Right lobe of liver (tissue), 6 donors: ENCODE measurements around the gene ZFAND2B. TPM values are rescaled to one million over a fixed set of nuclear protein-coding genes. Genes with fewer than 3 reads are reported as not detected.

Source experiments
- ATAC-seq, 4 donors: fragments of 200-7000 bp; cut with Tn5 transposase; one replicate each; pipeline ENCODE4 v1.9.1; 2020; ENCODE audit warnings: mild to moderate bottlenecking in 4 of 4, moderate library complexity in 4 of 4
- DNase-seq, 3 donors: peaks; one replicate each; pipeline ENCODE4 v3.0.0-alpha.2; 2020
- H3K27ac ChIP-seq, 3 donors: fragments of 200-600 bp; one replicate each; pipeline ENCODE4 v1.8.0; 2022
- H3K27me3 ChIP-seq, 2 donors: fragments of 200-600 bp; one replicate each; pipeline ENCODE4 v1.8.0; 2022
- H3K36me3 ChIP-seq, 4 donors: fragments of 200-600 bp; sonication (generic) in 1 of 4; one replicate each; pipeline versions ENCODE4 v1.5.1 to v1.8.0; 2017 to 2022; ENCODE audit warnings: control low read depth in 1 of 4
- H3K4me1 ChIP-seq, 4 donors: fragments of 200-600 bp; sonication (generic) in 1 of 4; one replicate each; pipeline versions ENCODE4 v1.5.1 to v1.8.0; 2017 to 2022; ENCODE audit warnings: control low read depth in 1 of 4
- H3K4me3 ChIP-seq, 3 donors: fragments of 200-600 bp; one replicate each; pipeline ENCODE4 v1.8.0; 2022
- H3K9me3 ChIP-seq, 4 donors: fragments of 200-600 bp; sonication (generic) in 1 of 4; one replicate each; pipeline versions ENCODE4 v1.5.1 to v1.8.0; 2017 to 2022; ENCODE audit warnings: control low read depth in 1 of 4
- POLR2A ChIP-seq: fragments of 450-650 bp; IDR thresholded peaks from one replicate; pipeline ENCODE4 v1.6.1; 2017; ENCODE audit warnings: antibody characterized with exemption, mild to moderate bottlenecking
- WGBS: methylation state at CpG from one replicate; pipeline ENCODE4 v1.1.6; 2018; ENCODE audit warnings: low coverage, low lambda C conversion rate; ENCODE audit not compliant: insufficient coverage; ENCODE audit errors: missing lambda C conversion rate; 5-methylcytosine and 5-hydroxymethylcytosine counted together
- intact Hi-C, 2 donors: fragments of 100-400 bp; cut with DNase I; formaldehyde crosslinking; loops; one replicate each; pipeline versions ENCODE4 v1.11.2 to v1.14.1; 2022
- total RNA-seq, 6 experiments: library from RNA; depleted of rRNA in 2 of 6; stranded (reverse); fragments of >200 nt in 2 of 6; fragmentation: NEBNext Ultra II Directional in 3 of 6; extraction: Animal tissue kit (Norgen Biotek cat#: 25700) in 3 of 6; gene quantifications; one replicate each; pipeline versions ENCODE4 v1.1.0 to v1.2.4, GENCODE V29; 2016 to 2023
- TF ChIP-seq, protein P1 (sequence below), 4 donors: fragments of 200-600 bp in 3 of 4; fragments of 450-650 bp in 1 of 4; IDR thresholded peaks; one replicate each; pipeline versions ENCODE4 v1.5.1 to v1.8.0; 2016 to 2022; ENCODE audit warnings: antibody characterized with exemption in 4 of 4, mild to moderate bottlenecking in 2 of 4
- donor health status: DM: no; HTN: yes; CAD: no.
- donor health status: DM: no; HTN: no; CAD: no.
- donor health status: DM: no; HTN: no; CAD: no.
- donor health status: DM: no; HTN: yes; CAD: no.
- donor health status: DM: no; HTN: yes; CAD: no.

The ZFAND2B gene
- total RNA-seq, 6 experiments from 2014 or later: 20.7 to 32.3 (median 28.8) TPM

DNA sequence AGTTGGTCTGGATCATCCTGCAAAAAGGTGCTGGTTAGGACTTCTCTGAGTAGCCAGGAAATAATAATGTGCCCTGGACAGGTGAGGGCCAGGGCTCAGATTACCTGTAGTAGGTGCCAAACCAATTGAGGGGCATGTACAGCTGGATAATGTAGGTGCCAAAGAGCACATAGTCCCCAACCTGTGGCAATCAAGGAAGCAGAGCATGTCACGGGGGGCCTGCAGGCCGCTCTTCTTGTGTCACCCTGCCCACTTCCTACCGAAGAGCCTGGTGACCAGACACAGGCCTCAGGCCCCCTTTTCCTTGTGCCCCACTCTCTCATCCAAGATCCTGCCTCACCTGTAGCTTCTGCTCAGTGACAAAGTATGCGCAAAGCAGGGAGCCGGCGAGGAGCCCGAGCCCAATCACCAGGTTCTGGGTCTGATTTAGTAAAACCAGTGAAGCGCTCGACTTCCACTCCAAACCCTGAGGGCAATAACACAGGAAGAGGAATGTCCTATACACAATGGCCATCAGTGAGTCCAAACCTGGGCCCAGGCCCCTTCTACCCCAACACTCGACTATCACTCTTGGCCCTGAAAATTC, 7.0 kb downstream of the ZFAND2B start:
- H3K27me3 ChIP-seq: no peaks in the 10 kb centered on the region
- H3K4me1 ChIP-seq: peaks cover 0 to 22% (median 9%) of the 10 kb centered on the region in 4 donors
- peak in 1 of 3 donors; percentile 28 for DNase-seq
- no peak overlapping the region for H3K27ac ChIP-seq
- no peak for ATAC-seq
- TF ChIP-seq, protein P1, sequence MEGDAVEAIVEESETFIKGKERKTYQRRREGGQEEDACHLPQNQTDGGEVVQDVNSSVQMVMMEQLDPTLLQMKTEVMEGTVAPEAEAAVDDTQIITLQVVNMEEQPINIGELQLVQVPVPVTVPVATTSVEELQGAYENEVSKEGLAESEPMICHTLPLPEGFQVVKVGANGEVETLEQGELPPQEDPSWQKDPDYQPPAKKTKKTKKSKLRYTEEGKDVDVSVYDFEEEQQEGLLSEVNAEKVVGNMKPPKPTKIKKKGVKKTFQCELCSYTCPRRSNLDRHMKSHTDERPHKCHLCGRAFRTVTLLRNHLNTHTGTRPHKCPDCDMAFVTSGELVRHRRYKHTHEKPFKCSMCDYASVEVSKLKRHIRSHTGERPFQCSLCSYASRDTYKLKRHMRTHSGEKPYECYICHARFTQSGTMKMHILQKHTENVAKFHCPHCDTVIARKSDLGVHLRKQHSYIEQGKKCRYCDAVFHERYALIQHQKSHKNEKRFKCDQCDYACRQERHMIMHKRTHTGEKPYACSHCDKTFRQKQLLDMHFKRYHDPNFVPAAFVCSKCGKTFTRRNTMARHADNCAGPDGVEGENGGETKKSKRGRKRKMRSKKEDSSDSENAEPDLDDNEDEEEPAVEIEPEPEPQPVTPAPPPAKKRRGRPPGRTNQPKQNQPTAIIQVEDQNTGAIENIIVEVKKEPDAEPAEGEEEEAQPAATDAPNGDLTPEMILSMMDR (IDR thresholded peaks at IDR 0.05): no peak
- TF ChIP-seq POLR2A: no peak
- intact Hi-C loops: loop anchor here in 1 of 2 donors (5.0 kb wide), 1 partner anchor 51 kb away; the partner anchor contains the start of gene NHEJ1
- WGBS: 100% methylated on average over 1 of the region's 10 CpGs
- H3K4me3 ChIP-seq: no peak overlapping the region
- peaks cover 0 to 60% (median 4%) of the 10 kb centered on the region in 4 donors for H3K36me3 ChIP-seq
- H3K9me3 ChIP-seq: no peaks in the 10 kb centered on the region

DNA sequence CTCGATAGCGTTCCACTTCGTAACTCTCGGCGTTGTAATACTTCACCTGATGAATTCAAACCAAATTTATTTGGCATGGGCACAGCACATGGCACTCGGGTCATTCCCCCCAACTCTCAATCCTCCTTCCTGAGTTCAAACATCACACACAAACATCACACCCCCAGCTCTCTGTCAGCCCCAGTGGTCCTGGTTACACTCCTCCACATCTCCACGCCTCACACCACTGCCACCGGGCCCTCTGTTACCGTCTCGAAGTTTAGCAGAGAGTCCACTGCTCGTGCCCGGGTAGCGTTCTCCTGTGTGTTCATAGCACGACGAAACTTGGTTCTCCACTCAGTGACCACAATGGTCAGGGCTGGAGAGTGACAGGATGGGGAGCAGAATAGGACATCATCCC, 7.6 kb downstream of the ZFAND2B start:
- Histone ChIP-seq H3K9me3 (no peaks in the 10 kb centered on the region), H3K27me3 (no peaks in the 10 kb centered on the region), H3K4me3 (no peak overlapping the region), H3K4me1 (peaks cover 0 to 19% (median 9%) of the 10 kb centered on the region in 4 donors), H3K27ac (no peak overlapping the region), H3K36me3 (peaks cover 0 to 54% (median 2%) of the 10 kb centered on the region in 4 donors)
- no peak for TF ChIP-seq POLR2A
- TF ChIP-seq, protein P1 (IDR thresholded peaks at IDR 0.05): no peak
- WGBS: 98% methylated on average over 5 of the region's 15 CpGs
- intact Hi-C loops: loop anchor here in 1 of 2 donors (5.0 kb wide), 1 partner anchor 52 kb away; the partner anchor contains the start of gene NHEJ1
- no peak for ATAC-seq
- no peak for DNase-seq

DNA sequence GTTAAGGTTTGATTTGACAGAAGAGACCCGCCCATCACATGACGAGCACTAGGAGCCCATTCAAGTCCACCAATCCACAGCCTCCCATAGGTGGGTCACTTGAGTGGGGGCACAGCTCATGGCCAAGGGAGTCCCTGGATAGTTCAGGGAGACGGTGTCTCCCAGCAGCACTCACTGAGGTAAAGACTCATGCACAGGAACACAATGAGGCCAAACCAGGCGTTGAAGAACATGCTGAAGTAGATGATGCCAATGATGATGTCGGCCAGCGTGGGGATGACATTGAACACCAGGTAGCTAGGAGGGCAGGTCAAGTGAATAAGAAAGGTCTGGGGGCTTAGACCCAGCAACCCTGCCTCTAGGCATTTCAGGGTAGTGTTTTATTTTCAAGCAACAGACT, 8.2 kb downstream of the ZFAND2B start:
- ATAC-seq (no peak), DNase-seq (no peak)
- WGBS: 94% methylated on average over 6 of the region's 6 CpGs
- Histone ChIP-seq H3K36me3 (peaks cover 0 to 48% (median 0%) of the 10 kb centered on the region in 4 donors), H3K27ac (no peak overlapping the region), H3K27me3 (no peaks in the 10 kb centered on the region), H3K4me3 (no peak overlapping the region), H3K4me1 (peaks cover 0 to 23% (median 11%) of the 10 kb centered on the region in 4 donors), H3K9me3 (no peaks in the 10 kb centered on the region)
- intact Hi-C loops: loop anchor here (5.0 kb wide), 2 partner anchors 37 to 52 kb away; partner anchors contain the start of genes CNPPD1 (in 1 of the 2), NHEJ1 (in 1 of the 2) and RETREG2 (in 1 of the 2)
- TF ChIP-seq, protein P1 (IDR thresholded peaks at IDR 0.05): no peak
- no peak for TF ChIP-seq POLR2A

DNA sequence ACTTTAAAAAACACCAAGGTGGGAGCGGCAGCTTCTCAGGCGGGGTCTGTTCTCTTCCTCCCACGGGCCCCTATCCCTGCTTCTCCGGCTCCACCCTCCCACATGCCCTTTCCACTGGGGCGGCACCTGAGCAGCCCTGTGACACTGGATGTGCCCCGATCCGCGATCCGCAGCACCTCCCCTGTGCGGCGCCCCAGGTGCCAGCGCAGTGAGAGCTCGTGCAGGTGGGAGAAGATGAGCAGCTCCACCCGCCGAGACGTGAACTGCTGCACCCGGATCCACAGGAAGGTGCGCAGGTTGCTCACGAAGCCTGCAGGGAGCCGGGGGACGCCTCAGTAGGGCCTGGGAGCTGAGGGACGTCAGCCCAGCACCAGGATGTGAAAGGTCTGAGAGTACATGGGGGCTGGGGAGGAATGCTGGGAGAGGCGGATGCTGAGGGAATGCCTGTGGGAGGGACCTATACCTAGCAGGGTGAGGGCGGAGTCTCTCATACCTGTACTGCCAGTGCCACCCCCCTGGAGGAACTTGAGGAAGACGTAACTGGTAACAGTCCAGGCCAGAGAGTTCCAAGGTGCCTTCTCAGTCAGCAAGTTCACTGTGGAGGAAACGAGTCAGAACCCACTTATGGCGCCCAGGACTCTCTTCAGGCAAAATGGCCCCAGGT, 9.4 kb downstream of the ZFAND2B start:
- H3K9me3 ChIP-seq: no peaks in the 10 kb centered on the region
- H3K4me3 ChIP-seq: no peak overlapping the region
- H3K36me3 ChIP-seq: peaks cover 0 to 45% (median 5%) of the 10 kb centered on the region in 4 donors
- TF ChIP-seq, protein P1 (IDR thresholded peaks at IDR 0.05): no peak
- TF ChIP-seq POLR2A: no peak
- DNase-seq (no peak), ATAC-seq (no peak)
- intact Hi-C loops: loop anchor here in 1 of 2 donors (5.0 kb wide), 1 partner anchor 39 kb away; the partner anchor contains the start of genes CNPPD1 and RETREG2
- WGBS: 94% methylated on average over 18 of the region's 27 CpGs
- no peak overlapping the region for H3K27ac ChIP-seq
- peaks cover 0 to 23% (median 11%) of the 10 kb centered on the region in 4 donors for H3K4me1 ChIP-seq
- H3K27me3 ChIP-seq: no peaks in the 10 kb centered on the region
